ENCODE results near the gene IGF2BP3. TPM values are rescaled to one million over a fixed set of nuclear protein-coding genes. Genes with fewer than 3 reads are reported as not detected.

IGF2BP3 gene
- total RNA-seq, 1 experiment from 2014 or later: 75.3 TPM

DNA sequence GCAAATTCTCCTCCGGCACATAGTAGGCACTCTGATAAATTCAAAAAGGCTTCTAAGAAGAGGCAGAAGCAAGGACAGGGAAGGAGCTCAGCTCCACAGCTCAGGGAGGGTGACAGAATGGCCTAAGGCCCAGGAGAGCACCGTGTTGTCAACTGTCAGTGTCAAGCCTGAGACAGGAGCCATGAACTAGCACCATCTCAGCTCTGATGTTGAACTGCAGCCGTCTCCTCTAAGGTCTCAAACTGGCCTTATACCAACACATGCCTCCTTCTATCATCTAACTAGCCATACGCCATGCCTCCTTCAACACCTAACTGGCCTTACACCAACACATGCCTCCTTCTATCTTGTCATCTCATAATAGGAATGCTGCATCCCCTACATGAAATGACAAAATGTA, 73.0 kb downstream of the IGF2BP3 start:
- DNase-seq (ENCODE audit: low spot score): no peak
- TF ChIP-seq, protein P1, sequence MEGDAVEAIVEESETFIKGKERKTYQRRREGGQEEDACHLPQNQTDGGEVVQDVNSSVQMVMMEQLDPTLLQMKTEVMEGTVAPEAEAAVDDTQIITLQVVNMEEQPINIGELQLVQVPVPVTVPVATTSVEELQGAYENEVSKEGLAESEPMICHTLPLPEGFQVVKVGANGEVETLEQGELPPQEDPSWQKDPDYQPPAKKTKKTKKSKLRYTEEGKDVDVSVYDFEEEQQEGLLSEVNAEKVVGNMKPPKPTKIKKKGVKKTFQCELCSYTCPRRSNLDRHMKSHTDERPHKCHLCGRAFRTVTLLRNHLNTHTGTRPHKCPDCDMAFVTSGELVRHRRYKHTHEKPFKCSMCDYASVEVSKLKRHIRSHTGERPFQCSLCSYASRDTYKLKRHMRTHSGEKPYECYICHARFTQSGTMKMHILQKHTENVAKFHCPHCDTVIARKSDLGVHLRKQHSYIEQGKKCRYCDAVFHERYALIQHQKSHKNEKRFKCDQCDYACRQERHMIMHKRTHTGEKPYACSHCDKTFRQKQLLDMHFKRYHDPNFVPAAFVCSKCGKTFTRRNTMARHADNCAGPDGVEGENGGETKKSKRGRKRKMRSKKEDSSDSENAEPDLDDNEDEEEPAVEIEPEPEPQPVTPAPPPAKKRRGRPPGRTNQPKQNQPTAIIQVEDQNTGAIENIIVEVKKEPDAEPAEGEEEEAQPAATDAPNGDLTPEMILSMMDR (conservative IDR thresholded peaks at IDR 0.05; ENCODE audit: low read depth, low read length): no peak
- TF ChIP-seq EZH2 (IDR thresholded peaks at IDR 0.05; ENCODE audit: borderline replicate concordance, low read depth, low read length, poor library complexity, severe bottlenecking): no peak
- ChIA-PET POLR2A (ENCODE audit: low non-redundant PET) (no interaction called here), CTCF (no interaction called here)
- Histone ChIP-seq H3K36me3 (ENCODE audit: insufficient read depth, low read length, poor library complexity, severe bottlenecking) (peaks cover 16% of the 10 kb centered on the region), H3K27ac (ENCODE audit: low read depth, low read length, poor library complexity, severe bottlenecking) (no peak overlapping the region), H3K9me3 (ENCODE audit: low read depth, low read length, poor library complexity, severe bottlenecking) (no peaks in the 10 kb centered on the region), H3K4me3 (ENCODE audit: low read depth, low read length, poor library complexity, severe bottlenecking) (no peak overlapping the region), H3K4me1 (ENCODE audit: insufficient read depth, low read length, poor library complexity, severe bottlenecking) (peaks cover 10% of the 10 kb centered on the region), H3K27me3 (replicated peaks; ENCODE audit: insufficient read depth, low read depth, low read length, poor library complexity) (no peaks in the 10 kb centered on the region)
- no TSS peak for BruUV-seq (replicated peaks)
- intact Hi-C loops (cut with micrococcal nuclease; ENCODE audit: unreplicated experiment): no loop called here

DNA sequence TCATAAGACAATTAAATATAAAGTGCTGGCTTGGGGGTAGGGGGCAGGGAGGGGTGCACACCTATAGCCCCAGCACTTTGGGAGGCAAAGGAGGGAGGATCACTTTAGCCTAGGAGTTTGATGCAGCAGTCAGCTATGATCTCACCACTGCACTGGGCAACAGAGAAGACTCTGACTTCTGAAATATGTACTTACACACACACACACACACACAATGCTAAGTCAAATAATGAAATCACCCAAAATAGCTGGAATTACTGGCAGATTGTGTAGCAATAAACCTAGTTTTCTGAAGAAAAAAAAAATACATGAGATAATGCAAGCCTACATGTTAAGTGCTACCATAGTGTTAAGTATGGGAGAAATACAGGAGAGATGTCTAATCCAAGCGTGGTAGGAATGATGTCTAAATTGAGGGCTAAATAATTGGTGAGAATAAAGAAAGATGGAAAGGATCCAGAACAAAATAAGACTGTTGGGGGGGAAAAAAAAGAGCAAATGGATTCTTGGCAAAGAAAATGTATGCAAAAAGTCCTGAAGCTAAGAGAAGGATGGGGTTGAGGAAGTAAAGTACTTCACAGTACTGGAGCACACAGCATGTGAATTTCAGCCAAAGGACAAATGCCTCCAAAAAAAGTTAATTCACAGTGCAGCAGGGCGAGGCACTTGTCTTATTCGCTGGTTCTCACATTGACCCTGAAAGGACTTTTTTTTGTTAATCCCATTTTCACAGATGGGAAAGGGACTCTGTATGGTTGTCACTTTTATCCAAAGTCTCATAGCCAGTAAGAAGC, 73.9 kb downstream of the IGF2BP3 start:
- intact Hi-C loops (cut with micrococcal nuclease; ENCODE audit: unreplicated experiment): no loop called here
- H3K27ac ChIP-seq (ENCODE audit: low read depth, low read length, poor library complexity, severe bottlenecking): no peak overlapping the region
- no TSS peak for BruUV-seq (replicated peaks)
- H3K9me3 ChIP-seq (ENCODE audit: low read depth, low read length, poor library complexity, severe bottlenecking): no peaks in the 10 kb centered on the region
- CTCF ChIA-PET: no interaction called here
- no peak overlapping the region for H3K4me3 ChIP-seq (ENCODE audit: low read depth, low read length, poor library complexity, severe bottlenecking)
- POLR2A ChIA-PET (ENCODE audit: low non-redundant PET): no interaction called here
- DNase-seq (ENCODE audit: low spot score): no peak
- no peak for TF ChIP-seq EZH2 (IDR thresholded peaks at IDR 0.05; ENCODE audit: borderline replicate concordance, low read depth, low read length, poor library complexity, severe bottlenecking)
- TF ChIP-seq, protein P1 (conservative IDR thresholded peaks at IDR 0.05; ENCODE audit: low read depth, low read length): no peak
- peaks cover 16% of the 10 kb centered on the region for H3K36me3 ChIP-seq (ENCODE audit: insufficient read depth, low read length, poor library complexity, severe bottlenecking)
- peaks cover 10% of the 10 kb centered on the region for H3K4me1 ChIP-seq (ENCODE audit: insufficient read depth, low read length, poor library complexity, severe bottlenecking)
- H3K27me3 ChIP-seq (replicated peaks; ENCODE audit: insufficient read depth, low read depth, low read length, poor library complexity): no peaks in the 10 kb centered on the region

DNA sequence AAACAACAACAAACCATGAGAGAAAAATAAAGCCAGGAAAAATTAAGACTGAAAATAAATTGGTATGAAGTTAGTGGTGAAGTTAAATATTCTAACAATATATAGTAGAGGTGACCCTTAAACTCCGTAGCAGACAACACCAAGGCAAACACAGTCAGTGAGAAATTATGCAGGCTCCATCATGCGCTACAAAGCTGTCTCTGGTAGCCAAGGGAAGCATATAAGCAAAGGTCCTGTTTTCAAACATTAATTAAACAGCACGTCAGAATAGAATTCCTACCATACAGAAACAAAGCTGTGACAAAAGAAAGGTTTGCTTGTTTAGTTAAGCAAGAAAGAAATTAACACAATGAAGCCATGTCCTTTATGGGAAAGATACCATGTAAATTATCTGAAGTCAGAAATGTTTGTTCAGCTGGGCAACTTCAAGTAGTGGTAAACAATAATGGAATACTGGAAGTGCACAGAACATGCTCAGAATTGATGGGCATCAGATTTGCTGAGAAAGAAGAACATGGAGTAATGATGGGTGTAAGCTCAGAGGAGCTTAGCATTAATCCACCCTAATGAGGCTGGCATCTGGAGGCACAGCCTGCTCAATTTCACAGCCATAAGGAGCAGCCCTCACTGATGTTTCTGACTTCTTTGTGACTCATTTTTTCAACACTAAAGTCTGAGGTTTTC, 75.7 kb downstream of the IGF2BP3 start:
- Histone ChIP-seq H3K9me3 (ENCODE audit: low read depth, low read length, poor library complexity, severe bottlenecking) (no peaks in the 10 kb centered on the region), H3K36me3 (ENCODE audit: insufficient read depth, low read length, poor library complexity, severe bottlenecking) (peaks cover 16% of the 10 kb centered on the region), H3K4me3 (ENCODE audit: low read depth, low read length, poor library complexity, severe bottlenecking) (no peak overlapping the region), H3K27ac (ENCODE audit: low read depth, low read length, poor library complexity, severe bottlenecking) (no peak overlapping the region), H3K27me3 (replicated peaks; ENCODE audit: insufficient read depth, low read depth, low read length, poor library complexity) (no peaks in the 10 kb centered on the region), H3K4me1 (ENCODE audit: insufficient read depth, low read length, poor library complexity, severe bottlenecking) (peaks cover 10% of the 10 kb centered on the region)
- intact Hi-C loops (cut with micrococcal nuclease; ENCODE audit: unreplicated experiment): no loop called here
- peak; percentile 49 for DNase-seq (ENCODE audit: low spot score)
- BruUV-seq (replicated peaks): no TSS peak
- ChIA-PET POLR2A (ENCODE audit: low non-redundant PET) (no interaction called here), CTCF (no interaction called here)
- TF ChIP-seq, protein P1 (conservative IDR thresholded peaks at IDR 0.05; ENCODE audit: low read depth, low read length): no peak
- TF ChIP-seq EZH2 (IDR thresholded peaks at IDR 0.05; ENCODE audit: borderline replicate concordance, low read depth, low read length, poor library complexity, severe bottlenecking): no peak
